Skeletal muscle tissue (tissue), 4 donors: ENCODE results near the gene EFNA5. TPM values are rescaled to one million over a fixed set of nuclear protein-coding genes. Genes with fewer than 3 reads are reported as not detected.

ENCODE experiments used
- H3K27ac ChIP-seq: one replicate; pipeline ENCODE4 v1.7.0; 2013; ENCODE audit warnings: mild to moderate bottlenecking, low read depth, low read length, inconsistent platforms
- H3K27me3 ChIP-seq, 3 donors: one replicate each; pipeline ENCODE4 v1.7.0; 2013; ENCODE audit warnings: low read length in 3 of 3; ENCODE audit not compliant: control insufficient read depth in 3 of 3, insufficient read depth in 3 of 3
- H3K36me3 ChIP-seq, 3 donors: one replicate each; pipeline ENCODE4 v1.7.0; 2013; ENCODE audit warnings: low read length in 3 of 3; ENCODE audit not compliant: control insufficient read depth in 3 of 3, insufficient read depth in 3 of 3
- H3K4me1 ChIP-seq, 3 donors: one replicate each; pipeline ENCODE4 v1.7.0; 2013; ENCODE audit warnings: low read length in 3 of 3, mild to moderate bottlenecking in 3 of 3; ENCODE audit not compliant: control insufficient read depth in 3 of 3, insufficient read depth in 3 of 3
- H3K4me3 ChIP-seq, 3 donors: one replicate each; pipeline ENCODE4 v1.7.0; 2013; ENCODE audit warnings: low read length in 3 of 3
- H3K9ac ChIP-seq, 3 donors: one replicate each; pipeline ENCODE4 v1.7.0; 2013; ENCODE audit warnings: low read length in 3 of 3, mild to moderate bottlenecking in 3 of 3, moderate library complexity in 2 of 3, low read depth in 1 of 3
- H3K9me3 ChIP-seq, 3 donors: one replicate each; pipeline ENCODE4 v1.7.0; 2013; ENCODE audit warnings: low read length in 3 of 3; ENCODE audit not compliant: control insufficient read depth in 3 of 3
- total RNA-seq: library from RNA; depleted of rRNA; stranded (reverse); fragments of >200 nt; gene quantifications from one replicate; pipeline ENCODE4 v1.2.3, GENCODE V29; 2014
- donor health status: Osteomylitis.

EFNA5 gene
- total RNA-seq, 1 donor from 2014 or later, result 8.4 TPM

DNA sequence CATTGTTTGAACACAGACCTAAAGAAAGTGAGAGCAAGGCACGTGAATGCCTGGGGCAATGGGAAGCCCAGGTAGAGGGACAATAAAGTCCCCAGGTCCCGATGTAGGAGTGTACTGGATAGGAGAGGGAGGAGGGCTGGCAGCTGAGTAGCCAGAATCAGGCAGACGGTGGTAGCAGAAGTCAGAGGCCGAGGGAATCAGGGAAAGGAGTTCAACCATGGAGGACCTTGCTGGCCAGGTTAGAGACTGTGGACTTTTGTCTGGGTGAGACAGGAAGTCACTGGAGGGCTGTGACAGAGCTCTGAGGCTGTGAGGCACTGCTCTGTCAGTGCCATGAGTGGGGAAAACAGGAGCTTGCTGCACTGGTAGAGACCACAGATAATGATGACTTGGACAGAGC is 248.2 kb downstream of the EFNA5 start:
- Histone ChIP-seq H3K4me3 (no peak overlapping the region), H3K9ac (no peak overlapping the region), H3K9me3 (no peaks in the 10 kb centered on the region), H3K4me1 (no peaks in the 10 kb centered on the region), H3K27me3 (no peaks in the 10 kb centered on the region), H3K36me3 (no peaks in the 10 kb centered on the region), H3K27ac (no peak overlapping the region)

DNA sequence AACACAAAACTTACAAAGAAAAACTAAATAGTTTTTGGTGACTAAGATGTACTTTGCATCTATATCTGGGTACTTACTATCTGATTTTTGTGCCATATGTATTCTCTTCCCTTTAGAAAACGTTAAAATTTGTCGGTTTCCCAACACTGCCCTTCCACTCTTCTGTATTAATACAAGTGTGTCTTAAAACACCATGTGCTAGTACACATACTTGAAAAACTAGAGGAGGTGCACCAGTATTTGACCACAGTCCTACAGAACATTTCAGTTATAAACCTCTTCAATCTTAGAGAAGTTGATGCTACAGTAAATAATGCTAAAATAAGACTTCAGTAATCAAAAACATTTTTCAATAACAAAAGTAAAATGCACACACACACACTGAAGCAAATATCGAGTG is 251.2 kb downstream of the EFNA5 start:
- Histone ChIP-seq H3K27ac (no peak overlapping the region), H3K4me1 (no peaks in the 10 kb centered on the region), H3K9ac (no peak overlapping the region), H3K9me3 (no peaks in the 10 kb centered on the region), H3K4me3 (no peak overlapping the region), H3K36me3 (no peaks in the 10 kb centered on the region), H3K27me3 (no peaks in the 10 kb centered on the region)

DNA sequence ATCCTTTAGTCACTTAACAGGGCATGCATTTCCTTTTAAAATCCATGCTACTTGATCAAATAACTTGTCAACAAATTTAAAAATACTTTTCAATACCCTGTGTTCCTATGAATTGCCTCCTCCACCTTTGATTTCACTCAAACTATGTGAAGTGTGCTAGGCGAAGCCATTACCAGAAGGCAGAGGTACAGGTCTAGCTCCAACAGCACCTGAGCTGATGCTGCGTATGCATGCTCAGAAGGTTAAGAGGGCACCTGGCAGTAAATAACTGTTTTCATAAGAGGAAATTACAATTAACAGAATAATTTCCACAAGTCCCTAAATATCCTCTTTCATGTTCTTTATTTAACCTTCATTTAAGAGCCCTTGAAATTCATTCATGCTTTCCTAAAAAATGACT is 251.8 kb downstream of the EFNA5 start:
- H3K27ac ChIP-seq, result no peak overlapping the region
- H3K36me3 ChIP-seq, result no peaks in the 10 kb centered on the region
- no peak overlapping the region for H3K4me3 ChIP-seq
- no peak overlapping the region for H3K9ac ChIP-seq
- no peaks in the 10 kb centered on the region for H3K9me3 ChIP-seq
- no peaks in the 10 kb centered on the region for H3K27me3 ChIP-seq
- no peaks in the 10 kb centered on the region for H3K4me1 ChIP-seq

DNA sequence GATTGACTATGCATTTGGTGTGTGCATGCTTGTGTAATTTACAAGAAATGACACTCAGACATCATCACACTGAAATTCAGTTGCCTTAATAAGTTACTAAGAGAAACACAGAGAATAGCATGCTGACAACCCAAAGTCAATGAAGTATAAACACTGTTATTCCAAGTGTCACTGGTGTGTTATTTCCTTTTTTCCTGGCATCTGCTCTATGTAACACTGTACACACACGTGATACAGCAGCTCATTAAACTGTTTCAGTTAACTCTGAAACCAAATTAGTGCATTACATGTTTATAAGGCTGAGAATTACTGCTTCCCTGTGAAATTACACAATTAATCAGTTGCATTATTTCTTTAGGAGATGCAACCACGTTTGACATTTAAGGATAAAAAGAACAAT is 252.7 kb downstream of the EFNA5 start:
- H3K4me1 ChIP-seq, result no peaks in the 10 kb centered on the region
- H3K27me3 ChIP-seq, result no peaks in the 10 kb centered on the region

DNA sequence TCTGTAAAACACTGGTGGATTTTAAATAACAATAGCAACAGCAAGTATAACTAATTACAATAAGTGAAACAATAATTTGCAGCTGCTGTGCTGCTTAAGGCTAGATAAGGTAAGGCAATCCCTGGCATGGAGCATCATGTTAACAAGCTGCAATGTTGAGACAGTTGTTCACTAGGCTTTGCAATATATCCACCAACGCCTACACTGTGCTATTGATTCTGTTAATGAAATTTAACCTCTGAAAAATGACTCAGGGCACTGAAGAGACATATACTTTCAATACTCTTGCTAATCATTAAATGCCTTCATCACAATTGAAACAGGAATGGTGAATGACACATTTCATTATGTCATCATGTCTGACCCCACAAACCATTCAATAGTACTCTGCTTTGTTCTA is 255.0 kb downstream of the EFNA5 start:
- Histone ChIP-seq H3K27me3 (no peaks in the 10 kb centered on the region), H3K9me3 (no peaks in the 10 kb centered on the region), H3K27ac (no peak overlapping the region), H3K4me3 (no peak overlapping the region), H3K9ac (no peak overlapping the region), H3K4me1 (no peaks in the 10 kb centered on the region), H3K36me3 (no peaks in the 10 kb centered on the region)

More for the DNA sequence above, 252.7 kb downstream of the EFNA5 start:
- Histone ChIP-seq H3K36me3 (no peaks in the 10 kb centered on the region), H3K9me3 (no peaks in the 10 kb centered on the region), H3K27ac (no peak overlapping the region), H3K4me3 (no peak overlapping the region), H3K9ac (no peak overlapping the region)

DNA sequence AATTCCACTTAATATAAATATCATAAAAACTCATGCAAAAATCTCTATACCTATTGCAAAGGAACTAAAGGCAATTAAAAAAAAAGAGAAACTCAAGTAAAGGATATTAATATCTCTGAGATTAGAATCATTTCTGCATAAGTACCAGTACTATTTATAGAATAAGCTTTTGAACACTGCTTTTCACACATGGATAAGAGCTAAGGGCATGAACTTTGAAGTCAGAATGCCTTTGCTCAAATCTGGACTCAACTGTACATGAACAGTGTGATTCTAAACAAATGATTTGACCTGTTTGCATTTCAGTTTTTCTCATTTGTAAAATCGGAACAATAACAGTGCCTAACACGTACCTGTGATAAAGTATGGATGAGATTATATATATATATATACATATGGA is 255.9 kb downstream of the EFNA5 start:
- no peaks in the 10 kb centered on the region for H3K4me1 ChIP-seq
- H3K36me3 ChIP-seq, result no peaks in the 10 kb centered on the region
- no peak overlapping the region for H3K4me3 ChIP-seq
- H3K27me3 ChIP-seq, result no peaks in the 10 kb centered on the region
- H3K9me3 ChIP-seq, result no peaks in the 10 kb centered on the region
- H3K9ac ChIP-seq, result no peak overlapping the region
- no peak overlapping the region for H3K27ac ChIP-seq

DNA sequence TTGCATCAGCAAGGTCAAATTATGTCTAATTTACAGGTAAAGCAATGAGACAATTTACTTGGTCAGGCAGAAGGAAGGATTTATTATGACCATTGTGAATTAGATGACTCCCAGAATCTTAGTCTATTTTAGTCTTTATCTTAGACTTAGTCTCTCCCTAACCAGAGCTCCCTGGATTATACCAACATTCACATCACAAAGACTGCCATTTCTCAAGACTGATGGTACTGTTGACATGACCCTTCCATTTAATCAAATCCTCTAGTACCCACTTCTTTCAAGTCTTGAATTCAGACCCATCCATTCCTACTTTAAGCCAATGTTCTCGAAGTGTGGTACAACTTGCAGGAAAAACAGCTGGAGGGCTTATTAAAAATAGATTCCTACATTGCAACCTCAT is 257.0 kb downstream of the EFNA5 start:
- Histone ChIP-seq H3K27me3 (no peaks in the 10 kb centered on the region), H3K27ac (no peak overlapping the region), H3K9ac (no peak overlapping the region), H3K36me3 (no peaks in the 10 kb centered on the region), H3K9me3 (no peaks in the 10 kb centered on the region), H3K4me3 (no peak overlapping the region), H3K4me1 (no peaks in the 10 kb centered on the region)

DNA sequence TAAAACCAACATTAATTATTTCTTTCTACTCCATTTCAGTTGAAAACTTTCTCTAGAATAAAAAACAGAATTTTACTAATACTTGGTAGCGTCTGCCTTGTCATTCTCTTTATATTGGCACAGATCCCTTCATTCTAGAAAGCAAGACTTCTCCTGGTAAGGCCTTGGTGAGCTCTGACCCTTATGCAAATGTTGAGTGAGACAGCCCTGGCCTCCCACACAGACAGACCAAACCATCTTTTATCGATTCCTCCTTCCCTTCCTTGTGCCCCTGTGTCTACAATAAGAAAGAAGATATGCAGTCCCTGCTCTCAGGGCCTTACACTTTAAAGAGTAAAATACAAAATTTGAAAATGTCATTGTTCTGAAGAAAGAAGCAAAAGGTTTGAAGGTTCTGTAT is 262.2 kb downstream of the EFNA5 start:
- H3K4me3 ChIP-seq, result no peak overlapping the region
- no peaks in the 10 kb centered on the region for H3K4me1 ChIP-seq
- H3K9me3 ChIP-seq, result no peaks in the 10 kb centered on the region
- H3K27me3 ChIP-seq, result no peaks in the 10 kb centered on the region
- no peak overlapping the region for H3K27ac ChIP-seq
- H3K9ac ChIP-seq, result no peak overlapping the region
- no peaks in the 10 kb centered on the region for H3K36me3 ChIP-seq

DNA sequence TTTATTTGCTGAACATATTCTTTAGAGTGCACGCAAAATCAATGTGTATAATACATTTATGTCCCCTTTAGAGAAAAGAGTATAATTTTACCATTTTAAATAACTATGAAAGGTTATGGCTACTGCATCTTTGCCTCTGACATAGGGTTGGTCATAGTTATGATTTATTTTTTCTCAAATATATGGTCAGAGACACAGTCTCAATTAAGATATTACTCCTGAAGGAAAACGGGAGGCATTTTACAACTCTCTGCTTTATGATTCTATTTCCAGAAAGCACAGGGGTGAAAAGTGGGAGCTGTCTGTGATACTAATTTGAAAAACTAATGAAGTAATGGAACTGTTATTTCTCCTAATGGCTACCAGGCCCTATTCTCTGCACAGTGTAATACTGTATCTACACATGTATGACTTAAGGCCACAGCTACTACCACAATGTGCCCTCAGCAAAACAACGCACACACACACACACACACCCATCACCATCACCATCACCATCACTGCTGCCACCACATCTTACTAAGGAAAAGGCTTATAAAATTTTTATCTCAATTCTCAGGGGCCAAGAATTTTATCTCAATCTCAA is 262.9 kb downstream of the EFNA5 start:
- Histone ChIP-seq H3K9ac (no peak overlapping the region), H3K27ac (no peak overlapping the region), H3K9me3 (no peaks in the 10 kb centered on the region), H3K4me1 (peaks cover 0 to 3% (median 0%) of the 10 kb centered on the region in 3 donors), H3K27me3 (no peaks in the 10 kb centered on the region), H3K36me3 (no peaks in the 10 kb centered on the region), H3K4me3 (no peak overlapping the region)

DNA sequence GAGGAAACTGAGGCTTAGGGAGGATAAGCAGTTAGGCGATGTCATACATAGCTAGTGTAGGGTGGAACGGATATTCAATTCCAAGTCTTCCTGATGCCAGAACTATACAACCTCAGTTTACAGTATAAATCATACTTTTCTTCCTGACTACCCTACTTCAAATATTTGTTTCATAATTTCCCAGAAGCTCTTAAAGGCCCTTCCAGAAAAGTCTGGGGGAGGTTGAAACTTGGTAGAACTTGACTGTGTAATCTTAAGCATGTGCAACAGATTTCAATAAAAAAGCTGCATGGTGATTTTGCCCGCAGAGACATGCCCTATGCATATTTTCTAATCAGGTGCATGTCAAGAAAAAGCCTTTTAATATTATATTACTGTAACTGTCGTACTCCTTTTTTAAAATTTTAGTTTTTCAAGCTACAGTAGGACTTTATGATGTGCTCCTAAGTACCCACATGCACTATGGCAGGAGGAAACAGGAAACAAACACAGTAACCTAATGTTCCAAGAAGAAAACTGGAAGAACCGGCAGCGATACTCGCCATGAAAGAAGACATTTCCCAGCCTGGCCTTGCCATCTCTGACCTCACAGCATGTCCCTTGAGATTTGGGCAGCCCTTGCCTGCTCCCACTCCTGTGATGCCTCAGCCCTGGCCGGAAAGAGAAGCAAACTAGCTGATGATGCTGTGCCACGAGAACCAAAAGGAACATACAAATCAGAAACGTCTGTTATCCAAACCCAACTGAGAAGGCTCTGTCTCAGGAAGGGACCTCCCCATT is 266.0 kb downstream of the EFNA5 start:
- Histone ChIP-seq H3K9ac (no peak overlapping the region), H3K27ac (no peak overlapping the region), H3K36me3 (no peaks in the 10 kb centered on the region)

More for the DNA sequence above, 266.0 kb downstream of the EFNA5 start:
- Histone ChIP-seq H3K4me1 (peaks cover 0 to 3% (median 0%) of the 10 kb centered on the region in 3 donors), H3K4me3 (no peak overlapping the region), H3K27me3 (no peaks in the 10 kb centered on the region), H3K9me3 (no peaks in the 10 kb centered on the region)
